ENCODE measurements around the gene CDH26. TPM values are rescaled to one million over a fixed set of nuclear protein-coding genes. Genes with fewer than 3 reads are reported as not detected.

CDH26 gene
- total and polyA plus RNA-seq, 2 experiments from 2014 or later: 2.0 TPM

- H3F3A ChIP-seq (replicated peaks; ENCODE audit: low read depth): no peaks in the 10 kb centered on the region
- no peaks in the 10 kb centered on the region for H3K9me2 ChIP-seq (ENCODE audit: insufficient read depth)
- TF ChIP-seq ZNF462 (CRISPR knock-in tag; IDR thresholded peaks at IDR 0.05) (no peak), JUNB (IDR thresholded peaks at IDR 0.05; ENCODE audit: unreplicated experiment) (no peak), ETS1 (IDR thresholded peaks at IDR 0.05) (no peak), ZNF331 (CRISPR knock-in tag; IDR thresholded peaks at IDR 0.05; ENCODE audit: low read depth) (no peak), NANOG (IDR thresholded peaks at IDR 0.05; ENCODE audit: borderline replicate concordance) (no peak), REST (IDR thresholded peaks at IDR 0.05; ENCODE audit: unreplicated experiment) (no peak), POLR2AphosphoS5 (IDR thresholded peaks at IDR 0.05; ENCODE audit: low read depth) (no peak), EZH2phosphoT487 (IDR thresholded peaks at IDR 0.05; ENCODE audit: unreplicated experiment) (no peak)
- peaks cover 13% of the 10 kb centered on the region for H3K4me1 ChIP-seq (ENCODE audit: insufficient read depth)
- Mint-ChIP-seq H3K4me3 (no peak overlapping the region), H3K9me3 (no peaks in the 10 kb centered on the region; the same call in 2 of the 3 replicates), H3K27me3 (ENCODE audit: insufficient read depth, low read depth, poor library complexity) (peaks cover 12% of the 10 kb centered on the region), H3K4me1 (peaks cover 9% of the 10 kb centered on the region), H3K36me3 (ENCODE audit: low read depth) (no peaks in the 10 kb centered on the region), H3K27ac (no peak overlapping the region)
- ATAC-seq (no peak), DNase-seq (ENCODE audit: low spot score) (no peak)
- no peaks in the 10 kb centered on the region for H3K79me2 ChIP-seq (replicated peaks; ENCODE audit: insufficient read depth)
- no peak overlapping the region for H2AFZ ChIP-seq
- H3K27ac ChIP-seq (ENCODE audit: low read depth): no peak overlapping the region
- H3K36me3 ChIP-seq (ENCODE audit: insufficient read depth): no peaks in the 10 kb centered on the region
- no peak overlapping the region for H3K4me2 ChIP-seq
- no peaks in the 10 kb centered on the region for H3K27me3 ChIP-seq (ENCODE audit: insufficient read depth)
- H4K20me1 ChIP-seq (replicated peaks; ENCODE audit: insufficient read depth): no peaks in the 10 kb centered on the region
- H3K4me3 ChIP-seq: no peak overlapping the region
Measured at GRCh38 chr20:60055740-60056139, 97.5 kb downstream of the CDH26 start.
